Measurements from ENCODE around the gene FGFR1OP2.
A peak's percentile ranks its signal among the peaks of the same experiment; 100 is the strongest.
"Not testable (repeated sequence)": the region's sequence is repeated elsewhere in the genome, so short reads cannot be mapped to it uniquely, and the experiment has no call there.

The FGFR1OP2 gene

DNA sequence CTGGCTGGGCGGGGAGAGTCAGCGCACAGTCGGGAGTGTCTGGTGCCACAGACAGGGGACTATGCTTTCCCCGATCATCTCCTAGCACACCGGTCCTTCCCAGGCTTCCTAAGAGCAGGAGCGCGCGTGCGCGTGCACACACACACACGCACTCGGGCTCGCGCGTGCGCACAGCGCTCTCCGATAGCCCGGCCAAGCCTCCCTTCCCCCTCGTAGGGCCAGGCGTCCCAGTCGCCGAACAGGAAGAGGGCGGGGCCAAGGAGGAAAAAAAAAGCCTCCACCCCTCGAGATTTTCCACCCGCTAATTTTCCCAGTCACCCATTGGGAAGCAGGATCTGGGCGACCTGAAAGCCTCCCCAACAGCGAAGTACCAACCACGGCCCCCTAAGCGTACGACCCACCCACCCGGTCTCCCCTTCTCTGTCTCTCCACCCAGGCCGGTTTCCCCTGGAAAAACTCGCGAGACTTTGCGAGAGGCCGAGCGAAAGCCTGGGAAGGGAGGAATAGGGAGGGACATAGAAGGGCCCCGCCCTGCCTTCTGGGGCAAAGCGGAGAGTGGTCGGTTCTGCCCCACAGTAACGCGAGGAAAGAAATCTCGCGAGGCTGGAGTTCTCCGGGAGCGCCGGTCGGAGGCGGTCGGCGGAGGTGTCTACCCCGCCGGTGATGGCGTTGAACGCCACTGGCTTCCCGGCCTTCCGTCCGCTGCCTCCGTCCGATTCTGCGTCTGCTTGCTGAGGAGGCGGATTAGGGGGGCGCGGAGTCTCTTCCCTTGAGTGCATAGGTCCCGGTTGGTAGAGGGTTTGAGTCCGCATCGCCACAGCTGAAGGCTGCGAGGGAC lies at the start of gene FGFR1OP2, which contains the start of gene INTS13:
Gene FGFR1OP2 (plus strand): TSS at position 608 of the 838 bp plus-strand sequence. CDS start 15,689 bp downstream, outside the sequence.
Gene INTS13 (minus strand): TSS at position 119 of the 838 bp plus-strand sequence. CDS start 1,178 bp downstream, outside the sequence.
- peak; percentile 96 for DNase-seq

DNA sequence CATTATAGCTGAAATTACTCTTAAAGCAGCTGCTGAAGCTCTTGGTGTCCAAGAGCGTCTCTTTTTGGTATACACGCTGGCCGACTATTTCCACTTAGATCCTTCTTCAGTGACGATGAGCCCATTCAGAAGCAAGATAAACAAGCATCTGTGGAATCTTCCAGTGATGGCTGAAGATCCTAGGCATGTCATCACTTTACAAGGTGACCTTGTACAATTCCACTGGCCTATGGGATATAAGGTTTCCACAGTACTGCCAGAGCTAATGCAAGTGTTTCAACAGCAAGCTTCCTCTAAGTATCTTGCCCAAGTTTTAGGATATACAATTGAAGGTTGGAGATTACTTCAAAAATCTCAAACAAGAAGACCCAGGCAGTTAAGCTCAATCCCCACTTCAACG lies 47.5 kb upstream of the FGFR1OP2 start:
- DNase-seq: no peak

DNA sequence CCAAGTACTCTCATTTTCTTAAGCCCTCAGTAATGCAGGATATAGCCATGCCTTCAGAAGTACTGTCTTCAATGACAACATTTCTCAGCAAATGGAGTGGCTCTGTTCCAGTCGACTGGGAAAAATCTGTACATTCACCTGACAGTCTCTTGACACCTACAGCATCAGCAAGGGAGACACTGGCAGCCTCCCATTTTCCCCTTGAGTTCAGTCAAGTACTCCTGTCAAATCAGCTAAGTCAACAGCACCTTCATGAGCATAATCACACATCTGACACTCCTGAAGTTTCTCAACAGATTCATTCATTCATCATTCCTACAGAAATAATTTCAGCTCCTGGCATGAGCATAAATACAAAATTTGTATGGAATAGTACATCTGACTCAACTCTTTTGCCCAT lies 46.6 kb upstream of the FGFR1OP2 start:
- DNase-seq: no peak

DNA sequence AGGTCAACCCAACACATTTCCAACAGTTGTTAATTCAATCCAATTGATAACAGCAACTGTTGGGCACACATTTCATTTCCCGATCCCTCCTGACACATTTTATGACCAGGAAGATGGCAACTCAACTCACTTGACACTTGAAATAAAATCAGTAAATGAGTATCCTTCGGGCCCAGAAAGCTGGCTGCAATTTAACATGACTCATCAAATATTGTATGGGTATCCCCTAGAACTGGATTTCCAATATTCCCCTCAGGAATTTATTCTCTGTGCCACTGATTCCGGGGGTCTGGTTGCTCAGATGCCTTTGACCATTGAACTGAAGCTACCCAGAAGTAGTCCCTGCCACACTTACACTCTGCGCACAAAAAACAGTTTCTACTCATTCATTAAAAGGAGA lies 42.6 kb upstream of the FGFR1OP2 start:
- DNase-seq: no peak

DNA sequence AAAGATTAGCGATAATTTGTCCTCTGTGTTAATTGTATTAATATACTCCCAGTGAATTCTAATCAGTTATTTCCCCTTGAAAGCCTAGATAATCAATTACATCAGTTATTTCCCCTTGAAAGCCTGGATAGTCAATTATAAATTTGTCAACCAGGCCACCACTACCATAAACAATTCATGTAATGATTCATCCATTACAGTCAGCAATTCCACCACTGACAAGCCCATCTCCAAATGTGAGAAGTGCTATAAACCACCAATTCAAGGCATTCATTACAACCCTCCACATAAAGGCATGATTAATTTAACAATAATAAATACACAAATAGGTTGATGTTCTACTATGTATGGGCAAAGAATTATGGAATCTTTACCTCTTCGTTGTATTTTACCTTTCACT lies 41.4 kb upstream of the FGFR1OP2 start:
- DNase-seq: no peak

DNA sequence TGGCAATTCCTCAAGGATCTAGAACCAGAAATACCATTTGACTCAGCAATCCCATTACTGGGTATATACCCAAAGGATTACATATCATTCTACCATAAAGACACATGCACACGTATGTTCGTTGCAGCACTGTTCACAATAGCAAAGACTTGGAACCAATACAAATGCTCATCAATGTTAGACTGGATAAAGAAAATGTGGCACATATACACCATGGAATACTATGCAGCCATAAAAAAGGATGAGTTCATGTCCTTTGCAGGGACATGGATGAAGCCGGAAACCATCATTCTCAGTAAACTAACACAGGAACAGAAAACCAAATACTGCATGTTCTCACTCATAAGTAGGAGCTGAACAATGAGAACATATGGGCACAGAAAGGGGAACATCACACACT lies 34.9 kb upstream of the FGFR1OP2 start:
- DNase-seq: not testable (repeated sequence)

DNA sequence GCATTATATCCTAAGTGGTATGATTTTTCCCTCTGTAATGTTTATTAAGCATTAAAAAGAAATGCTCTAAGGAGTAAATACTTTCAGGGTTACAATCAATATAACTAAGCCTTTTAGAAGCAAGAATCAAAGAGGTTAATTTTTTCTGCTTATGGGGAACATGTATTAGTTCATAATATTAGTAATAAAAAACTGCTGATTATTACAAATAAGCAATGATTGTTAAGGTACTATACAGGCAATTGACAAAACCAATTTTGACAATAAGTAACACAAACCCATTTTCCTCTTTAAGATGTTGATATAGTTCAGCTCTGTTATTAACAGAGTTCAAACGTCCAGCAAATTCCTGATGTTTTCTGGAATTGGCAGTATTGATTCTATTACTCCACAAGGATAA lies 32.2 kb upstream of the FGFR1OP2 start:
- no peak for DNase-seq

DNA sequence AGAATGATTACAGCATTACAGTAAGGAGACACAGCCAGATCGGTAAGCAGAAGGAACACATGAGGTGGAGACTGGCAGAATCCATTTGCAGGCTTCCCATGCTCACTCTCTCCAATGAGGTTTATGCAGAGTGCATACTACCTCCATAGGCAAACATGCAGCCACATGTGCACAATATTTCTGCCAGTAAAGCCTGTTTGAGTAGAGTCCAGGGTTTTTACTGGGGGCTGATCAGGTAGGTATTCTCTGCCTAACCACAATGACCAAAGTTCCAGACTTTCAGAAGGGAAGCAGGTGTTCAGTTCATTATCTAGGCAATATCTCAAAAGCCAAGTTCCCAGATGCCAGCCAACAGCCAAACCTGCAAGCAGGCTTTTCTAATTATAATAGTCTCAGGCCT lies 31.6 kb upstream of the FGFR1OP2 start:
- DNase-seq: no peak

DNA sequence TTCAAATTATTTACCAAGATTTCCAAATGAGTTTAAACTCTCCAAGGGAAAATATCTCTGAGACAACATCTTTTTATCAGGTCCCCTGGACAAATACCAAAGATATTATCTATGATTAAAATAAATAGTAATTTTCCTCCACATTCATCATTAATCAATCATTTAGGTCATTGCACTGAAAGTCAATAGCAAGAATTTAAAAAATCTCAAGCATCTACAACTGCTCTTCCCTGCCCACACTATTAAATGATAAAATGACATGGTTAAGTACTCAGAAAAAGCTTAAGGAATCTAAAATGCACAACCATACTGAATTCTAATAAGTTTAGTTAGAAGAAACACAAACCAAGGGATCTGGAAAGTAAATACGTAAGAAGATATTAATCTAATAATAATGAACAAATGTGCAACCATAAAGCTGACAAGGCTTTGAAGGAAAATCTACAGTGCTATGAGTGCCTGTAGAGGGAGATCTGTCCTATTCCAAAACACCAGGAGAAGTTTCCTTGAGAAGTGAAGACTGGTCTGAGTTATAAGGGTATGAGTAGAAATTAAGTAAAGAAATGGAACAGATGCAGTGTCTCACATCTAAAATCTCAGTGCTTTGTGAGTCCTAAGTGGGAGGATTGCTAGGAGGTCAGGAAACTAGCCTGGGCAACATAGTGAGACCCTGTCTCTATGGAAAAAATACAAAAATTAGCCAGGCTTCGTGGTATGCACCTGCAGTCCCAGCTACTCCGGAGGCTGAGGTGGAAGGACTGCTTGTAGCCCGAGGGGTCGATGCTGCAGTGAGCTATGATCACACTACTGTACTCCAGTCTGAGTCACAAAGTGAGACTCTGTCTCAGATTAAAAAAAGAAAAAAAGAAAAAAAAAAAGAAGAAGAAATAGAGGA lies 19.7 kb upstream of the FGFR1OP2 start:
- no peak for DNase-seq

DNA sequence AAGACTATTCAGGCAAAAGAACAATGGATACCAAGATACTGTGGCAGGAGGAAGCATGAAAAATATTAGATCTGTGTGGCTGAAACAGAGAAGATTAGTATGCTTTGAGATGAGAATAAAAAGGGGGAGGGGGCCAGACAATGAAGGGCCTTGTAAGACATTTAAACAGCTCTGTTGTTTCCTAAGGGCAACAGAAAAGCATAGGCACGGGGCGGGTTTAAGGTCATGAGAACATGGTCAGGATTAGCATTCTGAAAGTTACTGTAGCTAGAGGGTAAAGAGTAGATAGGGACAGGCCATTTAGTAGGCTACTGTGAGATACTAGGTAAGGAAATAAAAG lies 19.1 kb upstream of the FGFR1OP2 start:
- DNase-seq: no peak

DNA sequence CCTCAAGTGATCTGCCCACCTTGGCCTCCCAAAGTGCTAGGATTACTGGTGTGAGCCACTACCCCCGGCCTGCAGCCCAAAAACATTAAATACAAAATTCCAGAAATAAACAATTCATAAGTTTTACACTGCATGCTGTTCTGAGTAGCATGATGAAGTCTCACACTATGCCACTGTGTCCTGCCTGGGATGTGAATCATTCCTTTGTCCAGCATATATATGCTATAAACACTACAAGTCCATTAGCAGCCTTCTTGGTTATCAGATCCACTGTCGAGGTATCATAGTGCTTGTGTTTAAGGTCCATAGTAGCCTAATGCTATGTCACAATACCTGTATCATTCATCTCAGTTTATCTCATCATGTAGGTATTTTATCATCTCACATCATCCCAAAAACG lies 16.4 kb upstream of the FGFR1OP2 start:
- DNase-seq: no peak

DNA sequence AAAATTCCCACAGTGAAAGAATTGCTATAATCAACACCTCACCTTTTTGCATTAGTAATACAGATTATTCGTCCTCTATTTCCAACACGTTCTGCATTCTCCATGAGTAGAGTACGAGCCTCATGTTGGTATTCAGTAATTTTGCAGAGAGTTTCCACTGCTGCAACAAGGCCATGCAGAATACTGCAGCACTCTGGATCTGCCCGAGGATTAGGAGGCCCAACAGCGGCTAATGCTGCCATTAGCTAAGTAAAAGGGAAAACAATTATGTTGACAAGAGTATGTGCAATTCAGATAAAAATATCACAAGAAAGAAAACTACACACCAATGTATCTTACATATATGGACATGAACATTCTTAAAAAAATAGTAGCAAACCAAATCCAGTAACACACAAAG lies 9.6 kb upstream of the FGFR1OP2 start:
- DNase-seq: no peak

DNA sequence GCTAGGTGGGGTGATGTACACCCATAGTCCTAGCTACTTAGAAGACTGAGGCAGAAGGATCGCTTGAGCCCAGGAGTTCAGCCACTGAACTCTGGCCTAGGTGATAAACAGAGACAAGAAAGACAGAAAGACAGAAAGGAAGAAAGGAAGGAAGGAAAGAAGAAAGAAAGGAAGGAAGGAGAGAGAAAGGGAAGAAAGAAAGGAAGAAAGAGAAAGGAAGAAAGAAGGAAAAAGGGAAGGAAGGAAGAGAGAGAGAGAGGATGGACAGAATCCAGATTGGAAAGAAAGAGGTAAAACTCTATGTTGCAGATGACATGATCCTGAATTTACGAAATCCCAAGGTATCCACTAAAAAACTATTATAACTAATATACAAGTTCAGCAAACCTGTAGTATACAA lies 8.7 kb upstream of the FGFR1OP2 start:
- no peak for DNase-seq

DNA sequence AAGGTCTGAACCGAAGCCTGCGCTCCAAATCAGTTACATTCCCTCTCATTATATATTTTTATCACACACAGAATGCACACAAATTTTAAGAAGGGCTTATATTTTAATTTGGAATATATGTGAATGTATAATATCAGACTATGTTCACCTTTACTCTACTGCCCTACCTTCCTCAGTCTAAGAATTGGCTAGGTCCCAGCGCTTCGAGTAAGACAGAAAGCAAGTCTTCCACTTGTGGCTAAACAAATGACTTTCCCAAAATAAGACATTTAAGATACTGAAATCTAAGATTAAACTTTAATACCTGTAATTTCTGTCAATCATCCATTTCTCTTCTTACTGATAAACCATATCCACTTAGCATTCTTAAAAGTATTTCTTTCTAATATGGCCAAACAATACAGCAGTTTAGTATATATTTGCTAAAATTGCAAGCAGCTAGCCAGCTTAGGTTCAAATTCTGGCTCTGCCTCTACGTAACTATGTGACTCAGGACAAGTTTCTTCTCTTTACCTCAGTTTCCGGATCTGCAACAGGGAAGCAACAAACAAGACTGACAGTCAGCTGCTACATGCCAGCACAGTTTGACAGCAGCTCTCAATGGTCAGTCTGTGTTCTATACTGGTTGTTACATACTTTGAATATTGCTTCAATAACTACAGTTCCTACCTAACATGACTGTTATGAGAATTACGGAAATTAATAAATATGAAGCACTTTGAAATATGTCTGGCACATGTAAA lies 2.5 kb upstream of the FGFR1OP2 start:
- no peak for DNase-seq

DNA sequence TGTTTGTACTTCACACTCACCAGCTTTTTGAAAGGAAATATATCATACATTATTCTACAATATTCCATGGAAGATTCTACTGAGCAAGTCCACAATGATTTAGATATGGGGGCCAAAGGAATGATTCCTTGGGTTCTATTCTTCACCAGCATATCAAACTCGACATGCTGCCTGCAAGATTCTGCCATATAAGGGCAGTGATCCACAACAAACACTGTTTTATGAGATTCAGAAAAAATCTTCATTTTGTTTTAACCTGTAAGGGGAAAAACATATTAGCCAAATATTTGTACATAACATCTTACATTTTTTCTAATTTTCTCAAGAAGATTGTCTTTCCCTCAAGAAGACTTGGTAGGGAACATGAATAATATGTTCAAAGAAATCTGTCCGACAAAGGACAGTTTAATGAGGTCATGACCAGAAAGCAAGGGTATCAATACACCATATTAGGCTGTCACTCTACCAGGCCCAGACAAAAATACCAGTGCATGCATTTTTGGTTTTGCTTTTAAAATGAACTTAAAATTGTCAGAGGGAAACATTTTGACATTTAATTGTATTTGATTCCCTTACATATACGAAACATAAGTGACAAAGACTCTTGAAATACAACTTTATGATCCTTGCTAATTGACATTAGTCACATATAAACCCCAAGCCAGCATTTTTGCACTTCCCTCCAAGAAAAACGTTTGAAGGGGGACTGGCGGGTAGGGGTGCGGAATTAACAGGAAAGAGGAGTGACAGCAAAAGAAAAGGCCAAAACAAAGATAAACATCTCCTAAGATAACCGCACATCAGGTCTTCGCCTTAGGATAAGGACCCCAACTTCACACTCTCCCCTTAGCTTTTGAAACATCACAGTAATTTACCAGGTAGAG lies 1.5 kb upstream of the FGFR1OP2 start:
- no peak for DNase-seq

DNA sequence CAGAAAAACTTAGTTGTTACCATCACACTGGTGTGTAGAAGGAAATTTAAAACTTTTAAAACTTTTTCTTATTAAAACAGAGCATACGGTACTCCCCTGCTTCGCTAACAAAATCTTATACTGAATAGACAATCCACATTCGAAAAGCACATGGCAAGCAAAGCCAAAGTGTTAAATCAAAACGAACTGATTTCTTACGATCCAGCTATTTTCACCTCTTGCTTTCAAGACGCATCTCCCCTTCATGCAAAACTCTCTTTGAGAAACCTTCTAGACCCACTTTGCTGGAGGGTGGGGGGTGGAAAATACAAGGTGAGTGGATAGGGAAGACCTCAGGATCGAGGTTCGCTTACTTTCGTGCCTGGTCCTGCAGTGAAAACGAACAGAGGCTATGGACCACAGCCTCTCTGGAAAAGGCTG lies 817 bp upstream of the FGFR1OP2 start:
- DNase-seq: no peak

DNA sequence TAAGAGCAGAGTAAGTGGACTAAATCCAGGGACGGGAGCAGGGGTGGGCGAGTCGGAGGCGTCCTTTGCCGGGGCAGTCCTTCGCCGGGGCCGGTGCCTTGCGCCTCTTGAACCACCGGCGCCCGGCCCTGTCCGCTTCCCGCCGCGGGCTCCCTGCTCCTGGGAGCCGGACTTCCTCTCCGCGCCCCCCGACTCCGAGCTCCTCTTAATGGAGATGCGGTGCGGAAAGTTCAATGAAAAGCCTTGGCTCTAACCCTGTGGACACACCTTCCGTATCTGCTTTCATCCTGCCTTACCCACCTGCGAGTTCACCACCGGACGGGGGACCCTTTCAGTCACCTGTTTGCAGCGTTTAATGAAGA lies 412 bp downstream of the FGFR1OP2 start:
- DNase-seq: no peak

DNA sequence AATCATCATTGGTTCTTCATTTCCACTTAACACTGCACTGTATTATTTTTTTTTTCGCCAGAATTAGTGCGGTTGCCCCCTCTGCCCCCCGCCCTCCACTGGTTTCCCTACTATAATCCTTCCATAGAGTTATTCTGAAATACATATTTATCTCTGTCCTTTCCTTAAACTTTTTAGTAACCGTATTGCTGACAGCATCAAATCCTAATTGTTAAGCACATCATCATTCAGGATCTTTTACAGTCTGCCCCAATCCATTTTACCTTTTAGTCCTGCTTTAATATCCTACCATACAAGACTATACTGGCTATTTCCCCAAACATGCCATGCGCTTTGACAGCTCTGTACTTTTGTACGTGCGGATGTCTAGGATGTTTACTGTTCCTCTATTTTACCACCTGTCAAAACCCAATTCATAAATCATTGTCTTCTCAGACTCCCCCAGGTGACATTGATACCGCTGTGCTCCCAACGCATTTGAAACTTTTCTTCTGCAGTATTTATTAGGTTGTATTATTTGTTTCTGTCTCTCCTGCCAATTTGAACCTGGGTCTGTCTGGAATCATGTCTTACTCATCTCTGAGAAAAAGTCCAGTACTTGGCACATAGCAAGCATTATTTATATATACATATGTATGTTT lies 1.0 kb downstream of the FGFR1OP2 start:
- DNase-seq: no peak

DNA sequence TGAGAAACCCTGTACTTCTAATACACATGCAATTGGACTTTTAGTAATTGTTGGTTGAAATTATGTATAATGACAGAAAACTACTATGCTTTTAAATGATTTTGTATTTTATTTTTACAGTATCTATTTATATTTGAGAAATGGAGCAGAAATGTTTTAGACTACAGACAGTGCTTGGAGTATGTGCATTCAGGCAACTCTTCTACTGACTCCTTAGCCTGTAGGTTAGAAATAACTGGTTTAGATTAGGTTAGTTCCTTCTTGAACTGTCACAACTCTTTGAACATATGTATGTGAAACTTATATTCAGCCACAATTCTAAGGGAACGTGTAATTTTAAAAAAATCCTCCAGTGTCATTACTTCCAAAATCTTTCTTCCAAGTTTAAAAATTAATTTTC lies 1.7 kb downstream of the FGFR1OP2 start:
- DNase-seq: no peak

DNA sequence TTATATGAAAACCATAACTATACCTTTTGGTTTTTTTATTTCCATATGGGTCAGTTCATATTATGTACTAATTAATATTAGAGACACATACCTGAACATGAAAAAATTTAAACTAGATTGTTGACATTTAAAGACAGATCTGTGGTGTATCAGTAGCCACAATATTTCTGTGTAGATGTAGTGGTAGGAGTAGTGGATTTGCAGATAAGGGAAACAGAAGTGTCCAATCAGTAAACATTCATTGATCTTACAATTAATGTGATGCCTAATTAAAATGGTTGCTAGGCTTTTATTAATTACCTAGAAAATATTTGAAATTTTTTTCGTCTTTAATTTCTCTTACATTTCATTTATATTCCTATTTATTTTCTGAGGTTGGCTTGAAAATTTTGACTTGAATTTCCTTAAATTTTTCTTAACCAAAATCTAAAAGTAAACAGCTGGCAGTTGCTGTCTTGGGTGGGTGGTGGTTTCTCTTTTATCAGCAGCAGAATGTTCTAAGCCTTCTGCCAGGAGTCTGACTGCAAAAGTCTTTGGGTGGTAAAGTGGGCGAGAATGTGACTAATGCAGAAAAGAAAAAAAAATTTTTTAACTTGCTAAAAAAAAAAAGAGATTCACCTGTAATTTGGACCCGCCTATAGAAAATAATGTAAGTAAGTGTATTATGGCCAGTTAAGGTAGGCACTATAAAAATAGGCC lies 2.4 kb downstream of the FGFR1OP2 start:
- no peak for DNase-seq

DNA sequence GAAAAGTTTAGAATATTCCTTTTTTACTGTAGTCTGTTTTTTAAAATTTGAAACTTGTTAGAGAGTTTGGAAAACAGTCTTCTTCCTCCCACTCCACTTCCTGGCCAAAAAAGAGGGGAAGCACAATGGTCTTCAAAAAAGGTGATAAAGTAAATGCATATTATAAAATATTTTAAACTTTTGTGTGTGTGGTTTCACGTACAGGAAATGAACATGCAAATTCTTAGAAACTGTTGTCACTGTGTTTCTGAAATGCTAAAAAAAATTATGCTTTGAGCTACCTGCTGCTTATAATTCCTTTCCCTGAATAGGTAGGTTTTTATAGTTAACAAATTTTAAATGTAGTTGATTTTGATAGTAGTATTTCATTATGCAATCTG lies 2.9 kb downstream of the FGFR1OP2 start:
- DNase-seq: no peak
